Measurements from ENCODE around the gene ZNF471.

Gene ZNF471

DNA sequence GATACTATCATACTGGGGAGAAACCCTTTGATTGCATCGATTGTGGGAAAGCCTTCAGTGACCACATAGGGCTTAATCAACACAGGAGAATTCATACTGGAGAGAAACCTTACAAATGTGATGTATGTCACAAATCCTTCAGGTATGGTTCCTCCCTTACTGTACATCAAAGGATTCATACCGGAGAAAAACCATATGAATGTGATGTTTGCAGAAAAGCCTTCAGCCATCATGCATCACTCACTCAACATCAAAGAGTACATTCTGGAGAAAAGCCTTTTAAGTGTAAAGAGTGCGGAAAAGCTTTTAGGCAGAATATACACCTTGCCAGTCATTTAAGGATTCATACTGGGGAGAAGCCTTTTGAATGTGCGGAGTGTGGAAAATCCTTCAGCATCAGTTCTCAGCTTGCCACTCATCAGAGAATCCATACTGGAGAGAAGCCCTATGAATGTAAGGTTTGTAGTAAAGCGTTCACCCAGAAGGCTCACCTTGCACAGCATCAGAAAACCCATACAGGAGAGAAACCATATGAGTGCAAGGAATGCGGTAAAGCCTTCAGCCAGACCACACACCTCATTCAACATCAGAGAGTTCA lies 46.7 kb downstream of the ZNF471 start:
- TF ChIP-seq, protein P1, sequence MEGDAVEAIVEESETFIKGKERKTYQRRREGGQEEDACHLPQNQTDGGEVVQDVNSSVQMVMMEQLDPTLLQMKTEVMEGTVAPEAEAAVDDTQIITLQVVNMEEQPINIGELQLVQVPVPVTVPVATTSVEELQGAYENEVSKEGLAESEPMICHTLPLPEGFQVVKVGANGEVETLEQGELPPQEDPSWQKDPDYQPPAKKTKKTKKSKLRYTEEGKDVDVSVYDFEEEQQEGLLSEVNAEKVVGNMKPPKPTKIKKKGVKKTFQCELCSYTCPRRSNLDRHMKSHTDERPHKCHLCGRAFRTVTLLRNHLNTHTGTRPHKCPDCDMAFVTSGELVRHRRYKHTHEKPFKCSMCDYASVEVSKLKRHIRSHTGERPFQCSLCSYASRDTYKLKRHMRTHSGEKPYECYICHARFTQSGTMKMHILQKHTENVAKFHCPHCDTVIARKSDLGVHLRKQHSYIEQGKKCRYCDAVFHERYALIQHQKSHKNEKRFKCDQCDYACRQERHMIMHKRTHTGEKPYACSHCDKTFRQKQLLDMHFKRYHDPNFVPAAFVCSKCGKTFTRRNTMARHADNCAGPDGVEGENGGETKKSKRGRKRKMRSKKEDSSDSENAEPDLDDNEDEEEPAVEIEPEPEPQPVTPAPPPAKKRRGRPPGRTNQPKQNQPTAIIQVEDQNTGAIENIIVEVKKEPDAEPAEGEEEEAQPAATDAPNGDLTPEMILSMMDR (IDR thresholded peaks at IDR 0.05): no peak

DNA sequence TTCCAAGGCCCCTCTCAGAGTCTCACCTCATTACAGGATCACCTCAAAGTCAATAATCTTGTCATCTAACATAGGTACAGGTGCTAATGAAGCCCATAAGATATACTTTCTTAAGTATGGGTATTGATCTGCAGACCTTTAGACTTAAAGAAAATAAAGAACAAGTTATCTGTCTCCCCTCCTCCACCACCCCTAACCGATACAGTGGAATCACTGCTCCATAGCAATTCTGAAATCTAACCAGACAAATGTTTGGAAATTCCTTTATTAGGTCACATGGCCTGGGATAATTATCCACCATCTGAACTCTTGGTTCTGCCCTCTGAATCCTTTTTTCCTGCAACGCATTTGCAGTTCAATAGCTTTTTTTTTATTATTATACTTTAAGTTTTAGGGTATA lies 55.1 kb downstream of the ZNF471 start:
- TF ChIP-seq, protein P1 (IDR thresholded peaks at IDR 0.05): no peak

DNA sequence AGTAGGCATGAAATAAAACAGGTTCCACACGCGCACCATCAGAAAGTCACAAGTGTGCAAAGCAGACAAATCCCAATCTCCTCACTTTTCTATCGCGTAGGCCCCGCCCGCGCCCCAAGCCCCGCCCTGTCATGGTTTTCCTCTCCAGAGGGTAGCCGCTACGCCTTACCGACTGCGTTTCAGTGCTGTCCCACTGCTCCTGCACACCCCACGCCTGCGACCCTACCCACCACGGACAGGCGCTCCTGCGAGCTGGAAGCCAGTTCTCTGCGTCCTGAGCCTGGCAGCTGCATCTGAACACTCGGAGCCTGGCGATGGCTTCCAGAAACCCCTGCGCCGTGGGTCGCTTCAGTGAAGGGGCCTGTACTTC lies 59.2 kb downstream of the ZNF471 start:
- TF ChIP-seq, protein P1 (IDR thresholded peaks at IDR 0.05): no peak

DNA sequence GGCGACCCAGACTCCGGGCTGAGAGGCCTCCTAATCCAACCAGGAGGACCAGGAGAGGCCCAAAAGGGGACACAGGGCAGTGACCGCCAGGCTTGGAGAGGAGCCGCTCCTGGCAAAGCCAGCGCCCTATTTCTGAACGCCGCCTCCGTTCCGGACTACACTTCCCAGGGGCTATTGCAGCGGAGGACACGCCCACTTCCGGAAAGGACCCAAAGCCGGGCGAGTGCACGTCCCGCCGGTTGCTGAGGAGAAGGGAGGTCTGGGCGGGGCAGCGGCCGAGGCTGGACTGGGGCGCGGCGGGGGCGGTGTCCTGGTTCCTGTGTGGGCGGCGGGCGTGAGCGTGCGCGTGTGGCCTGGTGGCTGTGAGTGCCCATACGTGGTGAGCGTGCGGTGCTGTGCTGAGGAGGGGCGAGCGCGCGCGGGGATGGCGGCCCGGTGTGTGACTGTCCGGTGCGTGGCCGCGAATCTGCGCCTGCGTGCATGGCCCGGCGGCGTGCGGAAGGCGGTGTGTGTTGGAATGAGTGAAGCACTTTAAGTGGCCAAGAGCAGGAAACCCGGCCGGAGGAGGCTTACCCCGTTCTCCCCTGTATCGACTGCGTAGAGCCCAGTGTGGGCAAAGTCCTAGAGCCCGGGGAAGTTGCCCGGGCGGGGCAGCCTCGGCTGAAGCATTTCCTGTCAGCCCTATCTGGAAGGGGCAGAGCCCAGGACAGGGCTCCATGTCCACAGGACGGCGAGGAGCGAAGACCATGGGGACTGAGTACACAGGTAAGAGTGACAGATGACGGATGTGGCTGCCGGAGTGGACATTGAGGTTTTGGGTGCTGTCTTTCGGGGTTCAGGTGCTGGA lies 59.8 kb downstream of the ZNF471 start, which contains the start of gene ZNF470:
TSS of gene ZNF470 (plus strand) at position 195 of the 847 bp plus-strand sequence. CDS start 2,844 bp downstream, outside the sequence.
- TF ChIP-seq, protein P1 (IDR thresholded peaks at IDR 0.05): no peak

DNA sequence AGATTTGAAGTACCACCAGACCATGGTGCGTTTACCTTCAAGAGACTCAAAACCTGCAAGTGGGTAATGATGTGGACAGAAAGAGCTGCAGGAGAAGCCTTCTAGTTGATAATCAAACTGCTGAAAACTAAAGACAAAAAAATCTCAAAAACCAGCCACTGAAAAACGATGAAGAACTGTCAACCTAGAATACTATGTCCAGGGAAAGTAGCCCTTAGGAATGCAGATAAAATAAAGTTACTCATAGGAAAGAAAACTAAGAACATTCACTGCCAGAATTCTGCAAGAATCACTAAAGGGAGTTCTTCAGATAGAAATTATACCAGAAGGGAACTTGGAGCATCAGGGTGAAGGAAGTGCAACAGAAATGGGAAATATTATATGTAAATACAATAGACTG lies 64.9 kb downstream of the ZNF471 start:
- TF ChIP-seq, protein P1 (IDR thresholded peaks at IDR 0.05): no peak

DNA sequence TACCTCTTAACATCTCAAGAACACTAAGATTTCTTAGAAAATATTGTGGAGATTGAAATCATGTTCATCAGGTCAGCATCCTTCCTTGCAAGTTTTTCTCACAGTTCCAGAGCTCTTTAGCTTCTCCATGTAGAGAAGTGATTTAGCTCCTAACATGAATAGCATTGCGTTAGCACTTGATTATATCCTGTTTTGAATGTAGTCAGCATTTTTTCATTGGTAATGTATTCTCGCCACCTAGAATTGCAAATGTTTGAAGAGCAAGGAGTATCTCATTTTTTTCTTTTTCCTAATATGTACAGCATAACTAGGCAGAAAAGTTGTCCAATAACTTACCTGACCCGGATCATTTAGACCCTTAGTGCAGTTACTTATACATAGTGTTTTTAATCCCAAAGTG lies 66.3 kb downstream of the ZNF471 start:
- TF ChIP-seq, protein P1 (IDR thresholded peaks at IDR 0.05): no peak

DNA sequence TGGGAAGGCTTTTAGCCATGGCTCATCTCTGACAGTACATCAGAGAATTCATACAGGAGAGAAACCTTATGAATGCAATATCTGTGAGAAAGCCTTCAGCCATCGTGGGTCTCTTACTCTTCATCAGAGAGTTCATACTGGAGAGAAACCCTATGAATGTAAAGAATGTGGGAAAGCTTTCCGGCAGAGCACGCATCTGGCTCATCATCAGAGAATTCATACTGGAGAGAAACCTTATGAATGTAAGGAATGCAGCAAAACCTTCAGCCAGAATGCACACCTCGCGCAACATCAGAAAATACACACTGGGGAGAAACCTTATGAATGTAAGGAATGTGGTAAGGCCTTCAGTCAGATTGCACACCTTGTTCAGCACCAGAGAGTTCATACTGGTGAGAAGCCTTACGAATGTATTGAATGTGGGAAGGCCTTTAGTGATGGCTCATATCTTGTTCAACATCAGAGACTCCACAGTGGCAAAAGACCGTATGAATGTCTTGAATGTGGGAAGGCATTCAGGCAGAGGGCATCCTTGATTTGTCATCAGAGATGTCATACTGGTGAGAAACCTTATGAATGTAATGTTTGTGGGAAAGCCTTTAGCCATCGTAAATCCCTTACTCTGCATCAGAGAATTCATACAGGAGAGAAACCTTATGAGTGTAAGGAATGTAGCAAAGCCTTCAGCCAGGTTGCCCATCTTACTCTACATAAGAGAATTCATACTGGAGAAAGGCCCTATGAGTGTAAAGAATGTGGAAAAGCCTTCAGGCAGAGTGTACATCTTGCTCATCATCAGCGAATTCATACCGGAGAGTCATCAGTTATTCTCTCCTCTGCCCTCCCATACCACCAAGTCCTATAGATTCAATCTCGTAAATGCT lies 70.3 kb downstream of the ZNF471 start:
- TF ChIP-seq, protein P1 (IDR thresholded peaks at IDR 0.05): no peak

Data from LNCAP (cell line).